NT2/D1 (cell line): ENCODE results near the gene ARL14EP.

Experiments
- YY1 ChIP-seq: IDR thresholded peaks from 2 replicates; pipeline ENCODE4 v1.6.1; 2011; ENCODE audit not compliant: insufficient read length, insufficient read depth
- ZNF274 ChIP-seq: IDR thresholded peaks from 2 replicates; pipeline ENCODE4 v1.6.1; 2011; ENCODE audit warnings: mild to moderate bottlenecking, low read depth, low read length

- no peak for TF ChIP-seq YY1
- TF ChIP-seq ZNF274, result no peak
Observed at GRCh38 chr11:30350384-30350783, 27.5 kb downstream of the ARL14EP start.
